Measurements from ENCODE around the gene ATXN7L1. TPM values are rescaled to one million over a fixed set of nuclear protein-coding genes. Genes with fewer than 3 reads are reported as not detected.
"Not testable (repeated sequence)": the region's sequence is repeated elsewhere in the genome, so short reads cannot be mapped to it uniquely, and the experiment has no call there.

Gene ATXN7L1
- total and polyA plus RNA-seq, 9 donors = 5.0 to 17.6 (median 11.4) TPM

DNA sequence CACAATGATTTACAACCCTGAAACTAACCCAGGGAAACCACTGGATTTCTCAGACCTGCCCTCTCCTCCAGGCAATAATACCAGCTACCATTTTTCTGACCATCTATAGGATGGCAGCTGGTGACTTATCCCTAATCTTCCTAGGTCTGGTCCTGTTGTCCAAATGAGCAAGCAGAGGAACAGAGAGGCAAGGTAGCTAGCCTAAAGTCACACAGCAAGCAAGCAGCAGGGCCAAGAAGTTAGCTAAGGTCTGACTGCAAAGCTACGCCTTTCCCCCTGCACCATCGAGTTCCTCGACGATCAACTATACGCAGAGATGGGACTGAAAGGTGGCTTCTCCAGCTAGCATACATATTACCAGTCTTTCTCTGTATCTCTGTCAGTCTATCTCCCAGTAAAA lies 25.3 kb downstream of the ATXN7L1 start:
- TF ChIP-seq EP300 (IDR thresholded peaks at IDR 0.05) = no peak
- TF ChIP-seq POLR2A (IDR thresholded peaks at IDR 0.05) = no peak
- no peak for TF ChIP-seq CTCF (IDR thresholded peaks at IDR 0.05)
- Histone ChIP-seq H3K27me3 (no peaks in the 10 kb centered on the region), H3K9me3 (no peaks in the 10 kb centered on the region), H3K4me3 (no peak overlapping the region), H3K4me1 (ENCODE audit: insufficient read depth) (no peaks in the 10 kb centered on the region), H3K27ac (no peak overlapping the region), H3K36me3 (no peaks in the 10 kb centered on the region)
- 97% methylated on average over 5 of the region's 5 CpGs for WGBS, 3 donors
- intact Hi-C loops (cut with DNase I) = no loop called here
- DNase-seq = no peak

DNA sequence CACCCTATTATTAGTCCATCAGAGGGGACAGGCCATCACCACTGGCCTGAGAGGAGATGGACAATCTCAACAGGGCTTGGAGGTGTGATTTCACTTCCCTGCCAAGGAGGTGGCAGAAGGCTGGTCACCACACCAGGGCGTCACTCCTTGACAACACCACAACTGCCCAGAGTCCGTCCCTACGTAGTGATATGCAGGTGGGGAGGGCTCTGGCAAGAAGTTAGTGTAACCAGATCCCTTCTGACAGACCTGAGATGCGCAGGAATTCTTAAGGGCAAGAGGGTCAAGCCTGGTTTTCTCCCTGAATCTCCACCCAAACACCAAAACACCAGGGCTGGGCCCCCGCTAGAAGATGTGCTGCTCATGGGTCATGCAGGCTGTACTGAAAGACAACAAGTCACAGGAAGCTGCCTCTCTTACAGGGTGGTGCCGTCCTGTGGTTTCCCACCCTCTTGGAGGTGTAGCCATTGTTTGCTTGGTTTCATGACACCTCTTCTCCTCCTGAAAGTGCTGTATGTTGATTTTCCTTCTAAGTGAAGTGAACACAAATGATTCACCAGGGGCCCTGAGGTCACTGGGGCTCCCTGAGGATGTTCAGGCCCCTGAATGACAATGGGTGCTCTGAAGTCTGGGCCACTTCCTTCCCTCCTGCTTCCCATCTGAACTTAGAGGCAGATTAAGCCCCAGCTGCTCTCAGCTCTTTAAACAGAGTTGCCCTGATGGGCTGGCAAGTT lies 27.1 kb downstream of the ATXN7L1 start:
- 95 to 97% (median 96%) methylated on average over 6 of the region's 6 CpGs for WGBS, 3 donors
- TF ChIP-seq EP300 (IDR thresholded peaks at IDR 0.05) = no peak
- TF ChIP-seq POLR2A (IDR thresholded peaks at IDR 0.05) = no peak
- TF ChIP-seq CTCF (IDR thresholded peaks at IDR 0.05) = no peak
- no peaks in the 10 kb centered on the region for H3K9me3 ChIP-seq
- intact Hi-C loops (cut with DNase I) = no loop called here
- no peak for DNase-seq
- H3K27ac ChIP-seq = no peak overlapping the region
- no peaks in the 10 kb centered on the region for H3K4me1 ChIP-seq (ENCODE audit: insufficient read depth)
- H3K4me3 ChIP-seq = no peak overlapping the region
- H3K36me3 ChIP-seq = no peaks in the 10 kb centered on the region
- no peaks in the 10 kb centered on the region for H3K27me3 ChIP-seq

GRCh38 chr7:105846404-105846803 lies 30.0 kb downstream of the ATXN7L1 start:
- 98 to 100% (median 100%) methylated on average over 1 of the region's 1 CpG for WGBS, 3 donors
- intact Hi-C loops (cut with DNase I) = no loop called here
- no peaks in the 10 kb centered on the region for H3K4me1 ChIP-seq (ENCODE audit: insufficient read depth)

GRCh38 chr7:105844681-105845080 lies 31.7 kb downstream of the ATXN7L1 start:
- H3K4me1 ChIP-seq (ENCODE audit: insufficient read depth); DNase-seq; H3K9me3 ChIP-seq; H3K27me3 ChIP-seq; H3K4me3 ChIP-seq; intact Hi-C loops (cut with DNase I); H3K27ac ChIP-seq; H3K36me3 ChIP-seq: not testable (repeated sequence)
- WGBS, 3 donors = 95 to 100% (median 97%) methylated on average over 5 of the region's 5 CpGs

More at GRCh38 chr7:105846404-105846803, 30.0 kb downstream of the ATXN7L1 start:
- Histone ChIP-seq H3K27ac (no peak overlapping the region), H3K4me3 (no peak overlapping the region), H3K9me3 (no peaks in the 10 kb centered on the region), H3K36me3 (no peaks in the 10 kb centered on the region), H3K27me3 (no peaks in the 10 kb centered on the region)
- TF ChIP-seq CTCF (IDR thresholded peaks at IDR 0.05) (no peak), POLR2A (IDR thresholded peaks at IDR 0.05) (no peak), EP300 (IDR thresholded peaks at IDR 0.05) (no peak)
- DNase-seq = no peak

DNA sequence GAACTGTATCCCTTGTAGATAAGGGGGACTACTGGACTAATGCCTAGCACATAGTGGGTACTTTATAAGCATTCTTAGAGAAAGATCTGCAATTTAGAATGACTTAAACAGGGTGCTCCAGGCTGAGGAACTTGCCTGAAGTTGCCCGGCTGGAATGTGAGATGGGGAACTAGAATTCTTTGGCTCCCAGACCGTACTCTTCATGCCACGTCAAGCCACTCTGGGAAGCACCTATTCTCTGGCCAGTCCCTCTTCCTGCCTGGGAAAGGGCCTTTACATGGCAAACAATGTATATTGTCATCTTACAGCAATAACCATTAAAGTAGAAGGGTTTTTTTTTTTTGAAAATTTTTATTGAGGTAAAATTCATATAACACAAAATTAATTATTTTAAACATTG lies 34.5 kb downstream of the ATXN7L1 start:
- no peaks in the 10 kb centered on the region for H3K9me3 ChIP-seq
- H3K27ac ChIP-seq = no peak overlapping the region
- 92 to 94% (median 92%) methylated on average over 3 of the region's 3 CpGs for WGBS, 3 donors
- no peak for DNase-seq
- no peak overlapping the region for H3K4me3 ChIP-seq
- intact Hi-C loops (cut with DNase I) = no loop called here
- no peaks in the 10 kb centered on the region for H3K36me3 ChIP-seq
- TF ChIP-seq CTCF (IDR thresholded peaks at IDR 0.05) (no peak), POLR2A (IDR thresholded peaks at IDR 0.05) (no peak), EP300 (IDR thresholded peaks at IDR 0.05) (no peak)
- peaks cover 7% of the 10 kb centered on the region for H3K4me1 ChIP-seq (ENCODE audit: insufficient read depth)
- H3K27me3 ChIP-seq = no peaks in the 10 kb centered on the region
